Left ventricle myocardium superior (tissue), 1 donor: ENCODE measurements around the gene CASP10. TPM values are rescaled to one million over a fixed set of nuclear protein-coding genes. Genes with fewer than 3 reads are reported as not detected.

Experiments used
- ATAC-seq: fragments of 200-7000 bp; cut with Tn5 transposase; one replicate; pipeline ENCODE4 v1.9.1; 2020; ENCODE audit warnings: mild to moderate bottlenecking, moderate library complexity
- DNase-seq: peaks from one replicate; pipeline ENCODE4 v3.0.0-alpha.2; 2020
- intact Hi-C: fragments of 100-400 bp; cut with micrococcal nuclease; formaldehyde crosslinking; loops from one replicate; pipeline ENCODE4 v1.11.0; 2022
- total RNA-seq: library from RNA; stranded (reverse); fragmentation: NEBNext Ultra II Directional; extraction: Animal tissue kit (Norgen Biotek cat#: 25700); gene quantifications from one replicate; pipeline ENCODE4 v1.2.1, GENCODE V29; 2021
- donor health status: DM: no; HTN: yes; CAD: no; lungs with severe emphysema.

Gene CASP10
- total RNA-seq, 1 donor from 2014 or later = 6.4 TPM

DNA sequence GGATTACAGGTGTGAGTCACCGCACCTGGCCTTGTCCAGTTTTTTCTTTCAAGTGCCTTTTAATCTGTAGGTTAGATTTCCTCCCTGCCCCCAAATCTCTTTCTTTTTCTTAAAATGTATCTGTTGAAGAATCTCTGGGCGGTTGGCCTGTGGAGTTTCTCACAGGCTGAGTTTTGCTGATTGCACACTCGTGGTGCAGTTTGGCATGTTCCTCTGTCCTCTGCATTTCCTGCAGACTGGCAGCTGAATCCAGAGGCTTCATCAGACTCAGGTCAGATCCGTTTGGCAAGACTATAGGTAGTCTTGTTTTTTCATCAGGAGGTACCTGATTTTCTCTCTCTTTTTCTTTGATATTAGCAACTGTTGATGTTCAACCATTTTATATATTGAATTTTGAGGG lies 5.5 kb downstream of the CASP10 start:
- ATAC-seq = no peak
- no peak for DNase-seq
- intact Hi-C loops = no loop called here

DNA sequence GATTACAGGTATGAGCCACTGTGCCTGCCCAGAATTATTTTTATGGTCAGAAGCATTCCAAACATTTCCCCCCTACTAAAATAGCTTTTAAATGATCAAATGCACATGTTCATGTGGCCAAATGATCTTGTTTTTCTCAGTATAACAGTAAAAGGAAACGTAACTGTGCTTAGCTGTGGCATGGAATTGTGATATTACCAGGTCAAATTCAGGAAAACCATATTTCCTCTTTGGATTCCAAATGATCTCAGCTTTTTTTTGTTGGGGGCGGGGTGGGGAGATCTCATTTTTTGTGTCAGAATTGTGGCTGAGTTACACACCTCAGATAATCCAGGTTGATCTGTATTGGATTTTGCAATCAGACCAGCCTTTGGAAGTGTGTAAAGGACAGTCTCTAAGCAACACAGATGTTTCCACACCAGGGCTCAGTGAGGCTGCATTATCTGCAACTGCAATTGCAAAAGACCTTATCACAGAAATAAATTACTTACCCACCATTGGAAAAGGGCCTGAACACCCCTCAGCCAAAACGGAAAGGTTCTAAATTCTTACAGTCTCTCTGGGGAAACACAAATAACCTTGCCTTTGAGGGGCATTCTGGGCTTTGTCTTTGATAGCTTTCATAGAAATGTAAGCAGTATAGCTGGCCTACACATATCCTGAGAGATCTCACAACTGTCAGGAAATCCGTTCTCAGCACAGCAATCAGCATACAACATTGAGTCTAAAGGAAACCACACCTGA lies 8.4 kb downstream of the CASP10 start:
- intact Hi-C loops = no loop called here

DNA sequence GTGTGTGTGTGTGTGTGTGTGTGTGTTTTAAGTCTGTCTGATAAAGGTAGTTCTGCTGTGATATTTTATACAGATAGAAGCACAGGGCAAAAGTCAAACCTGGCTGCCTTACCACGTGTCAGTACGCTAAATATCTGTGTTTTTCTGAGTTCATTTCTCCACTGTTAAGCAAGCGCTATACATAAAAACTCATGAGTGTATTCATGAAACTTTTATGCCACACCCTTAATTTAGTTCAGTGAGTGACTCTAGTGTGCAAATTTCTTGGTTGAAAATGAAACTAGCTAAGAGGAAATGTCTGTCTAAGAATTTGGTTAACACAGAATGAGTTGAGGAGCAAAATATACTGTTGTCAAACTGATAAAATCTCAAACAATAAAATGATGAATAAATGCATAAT lies 11.2 kb downstream of the CASP10 start:
- intact Hi-C loops = no loop called here
- DNase-seq = no peak
- no peak for ATAC-seq

More for the DNA sequence above, 8.4 kb downstream of the CASP10 start:
- ATAC-seq (peak; percentile 85), DNase-seq (no peak)

DNA sequence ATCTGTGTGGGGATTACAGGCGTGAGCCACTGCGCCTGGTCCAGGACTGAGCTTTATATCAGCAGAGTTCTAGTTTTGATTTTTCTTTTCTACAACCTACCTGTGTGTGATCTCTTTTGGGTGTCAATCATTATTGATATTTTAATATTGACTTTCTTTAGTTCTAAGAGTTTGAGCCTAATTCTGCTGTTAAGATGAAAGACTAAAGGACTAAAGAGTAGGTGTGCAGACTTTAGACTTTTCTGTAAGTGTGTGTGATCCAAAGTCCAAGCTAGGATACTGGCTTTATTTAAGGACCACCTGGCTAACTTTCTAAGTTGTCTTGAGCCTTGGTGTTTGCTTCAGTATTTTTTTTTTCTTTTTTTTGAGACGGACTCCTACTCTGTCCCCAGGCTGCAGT lies 12.4 kb downstream of the CASP10 start:
- intact Hi-C loops = no loop called here
- no peak for DNase-seq
- ATAC-seq = no peak

DNA sequence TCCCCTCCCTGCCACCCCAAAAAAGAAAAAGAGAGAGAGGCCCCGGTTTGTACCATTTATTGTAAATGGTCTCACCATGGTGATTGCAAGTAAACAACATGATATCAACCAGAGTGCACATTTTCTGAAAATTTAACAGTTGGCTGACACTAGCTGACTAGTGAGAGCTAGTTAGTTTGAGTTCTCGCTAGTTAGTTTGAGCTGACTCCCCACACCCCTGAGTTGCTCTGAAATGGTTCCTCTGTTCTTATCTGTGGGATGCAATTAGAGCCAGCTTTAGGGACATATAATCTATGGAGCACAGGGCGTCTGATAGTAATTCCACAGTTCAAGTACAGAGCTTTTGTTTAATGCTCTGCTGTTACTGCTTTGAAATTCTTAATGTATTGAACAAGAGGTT lies 13.1 kb downstream of the CASP10 start:
- DNase-seq = no peak
- intact Hi-C loops = no loop called here
- ATAC-seq = no peak

DNA sequence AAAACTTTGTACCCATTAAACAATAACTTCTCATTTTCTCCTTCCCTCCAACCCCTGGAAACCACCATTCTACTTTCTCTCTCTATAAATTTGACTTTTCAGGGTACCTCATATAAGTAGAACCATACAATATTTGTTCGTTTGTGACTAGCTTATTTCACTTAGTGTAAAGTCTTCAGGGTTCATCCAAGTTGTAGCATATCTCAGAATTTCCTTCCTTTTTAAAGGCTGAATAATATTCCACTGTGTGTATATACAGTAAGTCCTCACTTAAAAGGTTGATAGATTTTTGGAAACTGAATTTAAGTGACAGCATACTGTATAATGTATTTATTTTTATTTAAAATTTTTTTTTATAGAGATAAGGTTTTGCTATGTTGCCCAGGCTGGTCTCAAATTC lies 13.9 kb downstream of the CASP10 start:
- DNase-seq (no peak), ATAC-seq (no peak)
- intact Hi-C loops = no loop called here

DNA sequence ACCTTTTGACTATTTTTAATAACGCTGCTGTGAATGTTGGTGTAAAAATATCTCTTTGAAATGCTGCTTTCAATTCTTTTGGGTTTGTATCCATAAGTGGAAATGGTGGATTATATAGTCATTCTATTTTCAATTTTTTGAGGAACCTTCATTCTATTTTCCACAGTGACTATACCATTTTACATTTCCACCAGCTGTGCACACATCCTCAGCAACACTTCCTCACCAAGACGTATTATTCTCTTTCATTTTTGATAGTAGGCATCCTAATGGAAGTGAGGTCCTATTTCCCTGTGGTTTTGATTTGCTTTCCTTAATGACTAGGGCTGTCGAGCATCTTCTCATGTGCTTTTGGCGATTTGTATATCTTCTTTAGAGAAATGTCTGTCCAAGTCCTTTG lies 14.8 kb downstream of the CASP10 start:
- ATAC-seq = no peak
- intact Hi-C loops = no loop called here
- DNase-seq = no peak

DNA sequence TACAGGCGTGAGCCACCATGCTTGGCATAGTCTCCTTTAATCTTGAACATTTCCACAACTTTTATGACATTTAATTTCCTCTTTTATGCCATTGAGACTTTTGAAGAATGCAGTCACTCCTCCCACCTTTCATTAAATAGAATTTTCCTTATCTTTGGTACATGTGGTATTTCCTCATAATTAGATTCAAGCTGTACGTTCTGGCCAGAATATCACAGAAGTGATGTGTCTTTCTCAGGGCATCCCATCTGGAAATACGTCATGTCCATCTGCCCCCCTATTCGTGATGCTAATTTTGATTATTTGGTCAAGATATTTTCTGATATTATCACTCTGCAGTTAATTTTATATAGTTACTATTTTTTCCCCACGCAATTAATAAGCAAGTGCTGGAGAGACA lies 16.9 kb downstream of the CASP10 start:
- ATAC-seq (no peak), DNase-seq (no peak)
- intact Hi-C loops = no loop called here

DNA sequence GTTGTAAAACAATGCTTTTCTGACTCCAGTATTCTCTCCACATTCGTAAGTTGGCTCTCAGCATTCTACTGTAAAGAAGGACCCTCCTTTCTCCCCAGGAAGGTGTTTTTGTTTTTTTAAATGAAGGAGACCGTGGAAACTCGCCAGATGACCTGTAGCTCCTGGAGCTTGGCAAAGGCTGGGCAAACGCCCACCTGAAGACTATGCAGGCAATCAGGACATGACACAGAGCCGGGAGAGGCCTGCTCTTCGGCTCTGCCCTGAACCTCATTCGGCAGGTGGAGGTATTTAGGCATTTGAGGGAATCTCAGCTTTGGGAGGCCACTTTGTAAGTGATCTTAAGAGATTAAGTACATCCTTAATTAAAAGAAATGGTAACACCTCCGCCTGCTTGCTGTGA lies 17.4 kb downstream of the CASP10 start:
- intact Hi-C loops = no loop called here
- no peak for ATAC-seq
- DNase-seq = no peak

DNA sequence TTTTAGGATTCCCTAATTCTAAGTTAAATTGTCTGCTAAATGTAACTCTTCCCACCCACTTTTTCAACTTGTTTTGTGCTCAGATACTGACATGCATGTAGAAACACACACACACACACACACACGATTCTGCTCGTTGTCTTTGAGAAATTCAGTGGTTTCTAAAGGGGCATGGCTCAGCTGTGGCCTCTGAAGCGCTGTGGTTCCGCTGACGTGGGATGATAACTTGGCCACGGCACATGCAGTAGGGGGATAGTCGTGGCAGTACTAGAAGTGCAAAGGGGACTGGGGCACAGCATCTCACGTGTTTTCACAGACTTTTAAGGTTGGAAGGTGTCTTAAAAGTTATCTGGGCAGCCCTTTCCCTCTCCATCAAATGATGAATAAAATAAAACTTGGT lies 18.4 kb downstream of the CASP10 start:
- intact Hi-C loops = no loop called here
- no peak for DNase-seq
- no peak for ATAC-seq

DNA sequence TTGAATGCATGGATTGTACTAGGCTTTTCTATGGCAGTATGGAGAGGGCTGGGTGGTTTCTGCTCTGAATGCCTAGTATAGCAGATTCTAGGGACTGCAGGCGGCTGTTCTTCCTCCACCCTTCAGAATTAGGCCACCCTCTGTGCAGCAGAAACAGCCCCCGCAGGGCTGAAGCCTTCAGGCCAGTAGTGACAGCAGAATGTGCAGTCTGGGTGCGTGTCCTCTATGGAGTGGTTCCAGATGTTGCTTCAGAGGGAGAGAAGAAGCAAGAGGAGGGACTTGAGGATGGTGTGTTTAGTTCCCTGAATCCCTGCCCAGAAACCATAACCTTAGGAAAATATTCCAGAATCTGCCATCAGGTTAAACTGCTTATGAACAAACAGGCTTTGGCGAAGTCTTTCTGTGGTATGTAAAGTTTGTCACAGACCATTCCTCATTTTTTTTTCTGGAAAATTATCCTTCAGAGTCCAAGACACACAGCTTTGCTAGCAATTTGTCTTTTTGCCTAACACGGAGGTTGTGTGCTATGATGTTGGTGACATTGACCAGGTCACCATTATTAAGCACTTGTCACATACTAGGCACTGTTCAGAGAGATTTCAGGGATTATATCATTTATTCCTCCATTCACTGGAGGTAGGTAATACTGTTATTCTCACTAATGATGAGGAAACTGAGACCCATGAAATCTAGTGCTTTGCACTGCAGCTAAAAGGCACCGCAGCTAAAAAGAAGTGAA lies 21.1 kb downstream of the CASP10 start:
- DNase-seq (no peak), ATAC-seq (peak; percentile 81)
- intact Hi-C loops = no loop called here

DNA sequence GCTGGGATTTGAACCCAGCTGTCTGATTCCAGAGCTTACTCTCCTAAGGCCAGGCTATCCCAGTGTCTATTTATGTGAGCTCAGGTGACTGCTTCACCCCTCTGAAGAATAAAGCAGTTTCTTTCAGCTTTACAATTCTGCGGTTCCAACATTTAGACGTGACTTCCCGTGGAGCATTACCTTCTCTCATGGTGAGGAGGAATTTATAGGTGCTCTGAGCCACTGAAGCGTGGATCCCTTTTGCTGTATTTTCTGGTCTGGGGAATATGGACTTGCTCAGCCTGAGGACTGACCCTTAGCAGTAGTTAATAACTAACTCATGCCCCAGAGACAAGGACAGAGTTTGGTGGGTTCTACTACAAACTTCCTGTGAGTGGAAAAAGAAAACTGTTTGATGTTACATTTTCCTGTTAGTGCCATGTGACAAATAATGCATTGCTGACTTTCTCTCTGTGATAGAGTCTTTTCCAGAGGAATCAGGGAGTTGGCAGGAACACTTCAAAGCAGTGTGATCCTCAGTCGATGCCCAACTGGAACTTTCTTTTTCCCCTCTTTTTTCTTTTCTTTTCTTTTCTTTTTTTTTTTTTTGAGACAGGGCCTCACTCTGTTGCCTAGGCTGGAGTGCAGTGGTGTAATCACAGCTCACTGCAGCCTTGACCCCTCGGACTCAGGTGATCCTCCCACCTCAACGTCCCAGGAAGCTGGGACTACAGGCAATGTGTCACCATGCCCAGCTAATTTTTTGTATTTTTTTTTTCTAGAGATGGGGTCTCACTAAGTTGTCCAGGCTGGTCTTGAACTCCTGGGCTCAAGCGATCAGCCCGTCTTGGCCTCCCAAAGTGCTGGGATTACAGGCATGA lies 21.9 kb downstream of the CASP10 start:
- intact Hi-C loops = no loop called here
- no peak for DNase-seq
- no peak for ATAC-seq

DNA sequence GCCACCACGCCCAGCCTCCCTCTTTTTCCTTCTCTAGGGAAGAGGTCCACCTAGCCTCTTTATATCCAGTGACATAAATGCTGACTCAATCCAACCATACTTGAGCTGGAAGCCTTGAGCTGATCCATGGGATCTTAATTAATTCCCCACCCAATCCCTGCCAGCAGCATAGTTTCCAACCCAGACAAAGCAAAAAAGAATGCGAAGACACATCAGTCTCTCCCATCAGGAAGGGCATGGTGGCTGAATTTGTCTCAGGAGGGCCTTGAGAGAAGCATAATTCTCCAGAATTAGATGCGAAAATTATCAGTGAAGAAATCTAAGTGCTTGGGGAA lies 22.5 kb downstream of the CASP10 start:
- DNase-seq (no peak), ATAC-seq (no peak)
- intact Hi-C loops = no loop called here

DNA sequence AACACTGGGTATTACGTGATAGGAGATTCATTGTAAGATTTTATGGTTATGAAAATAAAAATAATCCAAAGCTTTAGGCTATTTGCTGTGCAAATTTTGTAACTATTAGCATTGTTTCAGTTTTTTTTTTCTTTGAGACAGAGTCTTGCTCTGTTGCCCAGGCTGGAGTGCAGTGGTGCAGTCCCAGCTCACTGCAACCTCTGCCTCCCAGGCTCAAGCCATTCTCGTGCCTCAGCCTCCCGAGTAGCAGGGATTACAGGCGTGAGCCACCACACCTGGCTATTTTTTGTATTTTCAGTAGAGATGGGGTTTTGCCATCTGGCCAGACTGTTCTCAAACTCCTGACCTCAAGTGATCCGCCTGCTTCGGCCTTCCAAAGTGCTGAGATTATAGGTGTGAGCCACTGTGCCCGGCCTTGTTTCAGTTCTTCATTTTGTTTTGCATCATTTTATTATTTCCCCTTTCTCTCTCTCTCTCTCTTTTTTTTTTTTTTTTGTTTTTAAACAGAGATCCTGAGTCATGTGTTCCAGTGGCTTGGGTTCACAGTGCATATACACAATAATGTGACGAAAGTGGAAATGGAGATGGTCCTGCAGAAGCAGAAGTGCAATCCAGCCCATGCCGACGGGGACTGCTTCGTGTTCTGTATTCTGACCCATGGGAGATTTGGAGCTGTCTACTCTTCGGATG lies 25.8 kb downstream of the CASP10 start:
- ATAC-seq (peak; percentile 71), DNase-seq (peak; percentile 44)
- intact Hi-C loops = no loop called here

DNA sequence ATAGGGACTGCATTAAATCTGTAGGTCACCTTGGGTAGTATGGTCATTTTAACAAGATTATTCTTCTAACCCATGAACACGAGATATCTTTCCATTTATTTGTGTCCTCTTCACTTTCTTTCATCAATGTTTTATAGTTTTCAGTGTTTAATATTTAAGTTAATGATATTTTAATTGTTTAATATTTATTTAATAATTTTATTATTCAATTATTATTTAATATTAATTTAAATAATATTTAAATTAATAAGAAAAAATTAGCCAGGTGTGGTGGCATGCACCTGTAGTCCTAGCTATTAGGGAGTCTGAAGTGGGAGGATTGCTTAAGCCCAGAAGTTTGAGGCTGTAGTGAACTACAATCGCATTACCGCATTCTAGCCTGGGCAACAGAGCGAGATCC lies 33.0 kb downstream of the CASP10 start:
- DNase-seq (no peak), ATAC-seq (no peak)
- intact Hi-C loops = no loop called here

DNA sequence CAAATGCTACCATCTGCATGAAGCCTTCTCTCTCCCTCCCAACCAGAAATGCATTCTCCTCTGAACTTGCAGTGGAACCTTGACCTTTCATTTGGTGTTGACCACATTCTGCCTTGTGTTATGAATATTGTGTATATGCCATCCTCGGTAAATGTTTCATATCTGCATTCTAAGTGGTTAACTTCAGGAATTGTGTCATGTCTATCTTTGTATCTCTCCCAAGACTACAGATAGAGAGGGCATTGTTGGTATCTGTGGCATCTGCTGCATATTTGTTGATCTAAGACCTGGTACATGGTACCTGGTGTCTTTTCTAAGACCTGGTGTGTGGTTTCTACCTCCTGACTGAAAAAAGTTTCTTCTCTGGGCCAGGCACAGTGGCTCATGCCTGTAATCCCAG lies 34.0 kb downstream of the CASP10 start:
- no peak for DNase-seq
- ATAC-seq = no peak
- intact Hi-C loops = no loop called here

DNA sequence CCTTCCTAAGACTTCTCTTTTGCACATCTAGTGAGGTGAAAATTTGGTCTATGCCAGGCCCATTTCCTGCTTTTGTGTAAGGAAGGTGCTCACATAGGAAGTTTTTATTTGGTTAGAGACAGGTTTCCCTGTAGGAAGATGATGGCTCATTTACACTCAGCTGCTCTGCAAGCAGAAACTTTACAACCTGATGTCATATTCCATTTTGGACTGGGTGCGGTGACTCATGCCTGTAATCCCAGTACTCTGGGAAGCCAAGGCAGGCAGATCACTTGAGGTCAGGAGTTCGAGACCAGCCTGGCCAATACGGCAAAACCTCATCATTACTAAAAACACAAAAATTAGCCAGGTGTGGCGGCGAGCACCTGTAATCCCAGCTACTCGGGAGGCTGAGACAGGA lies 35.8 kb downstream of the CASP10 start:
- intact Hi-C loops = no loop called here
- peak; percentile 54 for ATAC-seq
- no peak for DNase-seq

DNA sequence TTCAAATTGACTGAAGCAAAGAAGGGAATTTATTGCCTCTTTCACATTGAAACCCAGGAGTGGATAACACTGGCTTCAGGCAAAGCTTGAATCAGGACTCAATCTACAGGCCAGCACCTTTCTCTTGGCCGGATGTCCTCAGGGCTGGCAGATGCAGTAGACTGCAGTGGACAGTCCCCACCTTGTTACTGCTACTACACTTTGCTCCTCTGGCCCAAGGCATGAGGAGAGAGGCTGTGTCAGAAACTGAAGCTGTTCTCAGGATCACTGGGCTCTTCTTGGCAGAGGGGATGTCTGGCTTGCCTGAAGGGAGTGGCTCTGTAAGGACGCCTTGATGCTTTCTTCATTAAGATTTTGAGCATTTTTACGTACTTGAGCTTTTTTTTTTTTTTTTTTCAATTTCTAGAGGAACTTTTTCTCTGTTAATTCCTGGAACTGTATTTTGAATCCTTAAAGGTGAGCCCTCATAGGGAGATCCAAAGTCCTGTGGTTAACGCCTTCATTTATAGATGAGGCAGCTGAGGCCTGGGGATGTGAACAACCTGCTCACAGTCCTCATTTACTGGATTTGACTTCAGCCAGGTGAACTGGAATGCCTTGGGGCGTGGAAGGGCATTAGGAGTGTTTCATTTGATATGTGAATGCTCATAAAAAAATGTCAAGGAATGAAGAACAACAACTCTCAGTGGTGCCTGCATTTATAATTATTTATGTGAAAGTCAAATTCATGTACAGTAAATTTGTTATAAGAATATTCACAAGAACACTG lies 36.6 kb downstream of the CASP10 start:
- intact Hi-C loops = no loop called here
- DNase-seq (no peak), ATAC-seq (peak; percentile 24)

DNA sequence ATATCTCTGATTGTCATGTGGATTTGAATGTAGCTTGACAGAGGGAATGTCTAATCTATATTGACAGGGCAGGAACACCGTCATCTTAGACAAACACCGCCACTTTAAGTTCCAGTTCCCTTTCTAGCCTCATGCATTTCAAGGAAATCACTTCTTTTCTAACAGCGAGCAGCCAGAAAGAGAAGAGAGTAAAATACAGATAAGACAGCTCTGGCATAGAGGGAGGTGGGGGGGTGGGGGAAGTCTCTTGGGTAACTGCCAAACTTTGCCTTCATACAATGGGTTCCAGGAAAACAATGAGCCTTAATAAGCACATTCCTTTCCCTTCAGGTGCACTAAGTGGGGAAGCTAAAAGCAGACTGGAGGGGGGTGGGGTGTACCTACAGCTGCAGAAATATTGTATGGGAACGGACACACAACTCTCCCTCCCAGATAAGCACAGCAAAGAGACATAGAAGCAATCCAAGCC lies 37.2 kb downstream of the CASP10 start:
- intact Hi-C loops = no loop called here
- peak; percentile 82 for ATAC-seq
- no peak for DNase-seq
